ENCODE data around the gene TEN1. TPM values are rescaled to one million over a fixed set of nuclear protein-coding genes. Genes with fewer than 3 reads are reported as not detected.

The TEN1 gene
- total and polyA plus RNA-seq, 2 of the 13 experiments (the other 11 are each of a cell fraction or from before 2014, with no cell fraction given), result 18.0 to 21.3 TPM

GRCh38 chr17:75942473-75942872, 36.6 kb upstream of the TEN1 start:
- BruUV-seq (replicated peaks), result no TSS peak
- no peak for DNase-seq (ENCODE audit: low spot score)
- no peak for ATAC-seq
- in situ Hi-C loops (cut with HindIII; ENCODE audit: extremely low pct_ligation_motif_present, low pct_unique_long_range_greater_than_20kb) (no loop called here), intact Hi-C loops (cut with micrococcal nuclease; ENCODE audit: unreplicated experiment) (loop anchor here (5.0 kb wide), 1 partner anchor 55 kb away; no protein-coding TSS in a partner anchor)
- peak; percentile 92 for TF ChIP-seq PAF1 (CRISPR knock-in tag; IDR thresholded peaks at IDR 0.05)
- TF ChIP-seq CENPX (CRISPR knock-in tag; IDR thresholded peaks at IDR 0.05), result no peak
- peak; percentile 59; the same call in 1 of the 2 replicates for TF ChIP-seq POLR2AphosphoS5 (IDR thresholded peaks at IDR 0.05; ENCODE audit: low read depth, low read length)
- TF ChIP-seq ZNF446 (CRISPR knock-in tag; IDR thresholded peaks at IDR 0.05), result no peak
- peak; percentile 56 for TF ChIP-seq RBM22 (optimal IDR thresholded peaks at IDR 0.05; ENCODE audit: low read length)
- TF ChIP-seq ZNF281 (CRISPR knock-in tag; IDR thresholded peaks at IDR 0.05; ENCODE audit: borderline replicate concordance), result no peak
- peak; percentile 4; the same call in 1 of the 2 replicates for TF ChIP-seq NKX3-1 (CRISPR knock-in tag; IDR thresholded peaks at IDR 0.05)
- TF ChIP-seq TFDP2 (CRISPR knock-in tag; IDR thresholded peaks at IDR 0.05), result no peak
- no peak for TF ChIP-seq BCL3 (CRISPR knock-in tag; IDR thresholded peaks at IDR 0.05)
- TF ChIP-seq ZNF782 (CRISPR knock-in tag; IDR thresholded peaks at IDR 0.05; ENCODE audit: borderline replicate concordance), result no peak
- TF ChIP-seq POLR2AphosphoS2 (IDR thresholded peaks at IDR 0.05; ENCODE audit: low read depth, low read length), result no peak
- H3K79me2 ChIP-seq (ENCODE audit: insufficient read depth, low read length), result no peaks in the 10 kb centered on the region
- no peak overlapping the region for H2AFZ ChIP-seq (ENCODE audit: low read length)
- no peak overlapping the region for H3K4me3 ChIP-seq (replicated peaks in 1 of 3; ENCODE audit: insufficient read depth in 1 of 3, low read depth in 2 of 3, low read length in 3 of 3)
- H3K4me1 ChIP-seq (ENCODE audit: insufficient read depth, low read length), result peaks cover 21% of the 10 kb centered on the region
- POLR2A ChIA-PET, result interaction anchor here (0.7 kb wide), 2 partner anchors 65 to 486 kb away, joined by 3 to 4 read pairs; no protein-coding TSS in a partner anchor
- FAIRE-seq, result no peak
- H4K20me1 ChIP-seq (ENCODE audit: insufficient read depth, low read length), result no peaks in the 10 kb centered on the region
- H3K4me2 ChIP-seq (ENCODE audit: low read depth, low read length), result no peak overlapping the region
- peaks cover 10 to 22% of the 10 kb centered on the region in 2 experiments; a peak in 4 of 5 replicates for H3K36me3 ChIP-seq (replicated peaks in 1 of 2; ENCODE audit: control insufficient read depth in 1 of 2, insufficient read depth in 2 of 2, low read length in 2 of 2)
- CTCF ChIA-PET (ENCODE audit: low intra/inter-chr PET ratio, low total read pairs), result no interaction called here
- H3K9ac ChIP-seq (ENCODE audit: insufficient read depth, low read depth, low read length), result no peak overlapping the region
- no peaks in the 10 kb centered on the region for H3K9me3 ChIP-seq (ENCODE audit: low read length)
- H3K27me3 ChIP-seq (ENCODE audit: control insufficient read depth in 1 of 2, insufficient read depth in 2 of 2, low read length in 2 of 2), result no peaks in the 10 kb centered on the region; a peak in 1 of 5 replicates
- H3K27ac ChIP-seq (ENCODE audit: extremely low read length, insufficient read depth, low read length), result no peak overlapping the region
- WGBS (ENCODE audit: low lambda C conversion rate), result 90% methylated on average over 4 of the region's 4 CpGs

Measured in HepG2 (cell line).